GM19240 (cell line): ENCODE measurements around the gene PAH.

Experiments used
- DNase-seq: peaks from one replicate; pipeline ENCODE4 v3.0.0; 2011; ENCODE audit warnings: low spot score; ENCODE audit not compliant: insufficient read length

Gene PAH

GRCh38 chr12:102917026-102917787 lies at the start of gene PAH:
Gene PAH, minus strand, starts transcription at chr12:102917244. Its CDS starts 114 bp downstream, at chr12:102917130.
- DNase-seq, result no peak

DNA sequence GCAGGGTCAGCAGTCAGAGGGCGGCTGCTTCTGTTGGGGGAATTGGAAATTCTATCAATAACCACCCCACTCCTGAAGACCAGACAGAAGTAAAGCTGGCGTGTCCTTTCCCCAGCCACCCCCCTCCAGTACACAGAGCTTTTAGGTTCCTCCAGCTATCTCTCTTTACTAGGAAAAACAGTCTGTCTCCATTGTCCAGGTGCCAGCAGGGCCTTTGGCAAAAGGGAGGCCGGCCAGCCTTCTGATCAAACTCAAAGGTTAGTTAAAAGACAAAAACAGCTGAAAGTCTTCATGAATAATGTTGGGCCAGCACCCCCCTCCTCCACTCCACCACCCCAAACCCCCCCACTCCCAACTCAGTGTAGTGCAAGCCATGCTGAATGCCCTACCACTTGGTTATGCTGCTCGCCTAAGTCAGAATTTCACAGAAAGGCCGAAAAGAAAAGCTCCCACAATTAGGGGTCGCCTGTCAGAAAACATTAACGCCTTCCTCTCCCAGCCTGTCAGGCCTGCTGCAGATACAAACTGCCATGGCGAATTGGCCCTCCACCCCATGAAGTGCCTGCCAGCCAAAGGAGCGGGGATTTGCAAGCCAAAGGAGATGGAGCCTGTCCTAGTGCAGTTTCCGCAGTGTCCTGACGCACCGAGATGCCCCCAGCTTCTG lies 49.3 kb upstream of the PAH start:
- no peak for DNase-seq

GRCh38 chr12:102965281-102966155 lies 48.5 kb upstream of the PAH start:
- DNase-seq, result no peak

- no peak for DNase-seq
Measured at GRCh38 chr12:102964872-102965271, 47.8 kb upstream of the PAH start.

DNA sequence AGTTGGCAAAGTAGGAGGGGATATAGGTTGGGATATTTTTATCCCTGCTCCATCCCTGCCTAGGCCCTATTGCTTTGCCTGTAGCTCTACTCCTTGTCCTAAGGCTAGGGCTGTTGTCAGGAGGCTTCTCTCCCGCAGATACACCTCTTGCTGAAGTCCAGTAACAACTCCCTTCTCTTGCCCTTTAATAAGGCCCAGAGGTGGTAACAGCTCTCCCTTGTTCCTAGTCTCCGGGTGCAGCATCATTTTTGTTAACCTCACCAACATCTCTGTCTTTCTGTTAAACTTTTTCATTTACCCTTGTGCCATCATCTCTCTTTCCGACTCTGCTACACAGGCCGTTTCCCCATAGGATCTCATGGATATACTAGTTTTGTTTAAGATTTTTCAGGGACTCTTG lies 46.8 kb upstream of the PAH start:
- no peak for DNase-seq

DNA sequence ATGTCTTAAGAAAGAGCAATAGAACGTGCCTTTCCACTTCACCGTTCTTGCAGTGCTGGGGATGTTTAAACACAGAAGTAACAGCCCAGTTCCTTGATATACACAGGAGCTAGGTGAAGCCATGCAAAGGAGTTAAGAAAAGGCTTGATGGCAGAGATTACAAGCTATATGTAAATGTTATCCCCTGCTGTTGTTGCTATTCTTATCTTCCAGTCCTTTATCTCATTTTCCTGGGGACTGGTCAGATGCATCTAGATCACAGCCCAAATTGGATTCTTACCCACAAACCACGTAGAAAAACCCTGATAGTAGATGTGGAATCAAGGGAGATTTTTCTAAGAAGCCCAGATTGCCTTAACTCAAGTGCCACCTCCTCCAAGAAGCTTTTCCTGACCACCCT lies 45.9 kb upstream of the PAH start:
- DNase-seq, result no peak

DNA sequence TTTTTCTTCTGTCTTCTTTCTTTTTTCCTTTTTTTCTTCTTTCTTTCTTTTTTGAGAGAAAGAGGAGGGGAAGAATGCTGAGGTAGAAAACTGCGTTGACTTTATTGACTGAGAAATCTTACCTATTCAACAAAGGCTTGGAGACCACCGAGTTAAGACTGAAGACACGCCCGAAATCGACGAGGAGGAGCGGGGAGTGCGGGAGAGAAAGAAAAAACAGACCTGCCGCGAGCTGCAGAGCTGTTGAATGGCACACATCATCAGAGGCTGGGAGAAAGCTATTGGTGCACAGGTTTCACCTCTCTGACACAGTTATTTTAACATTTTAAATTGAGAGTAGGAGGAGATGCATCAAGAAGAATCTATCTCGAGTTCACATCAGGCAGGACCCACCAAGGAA lies 45.5 kb upstream of the PAH start:
- DNase-seq, result no peak

DNA sequence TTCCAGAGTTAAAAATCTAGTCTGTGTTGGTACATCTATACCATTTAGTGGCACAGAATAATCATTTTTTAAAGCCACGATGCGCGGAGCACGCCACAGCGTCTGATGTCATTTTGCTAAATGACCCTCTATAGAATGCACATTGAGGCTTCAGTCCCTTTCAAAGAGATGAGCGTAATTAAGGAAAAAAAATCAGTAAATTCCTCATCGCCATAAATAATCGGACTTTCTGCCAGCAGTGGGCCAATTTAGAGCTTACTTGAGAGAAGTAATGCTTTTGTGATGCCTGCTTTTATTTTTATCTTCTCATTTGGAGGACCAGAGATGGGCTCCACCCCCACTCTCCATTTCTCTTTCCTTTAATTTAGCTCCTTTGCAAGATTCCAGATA lies 44.4 kb upstream of the PAH start:
- no peak for DNase-seq

DNA sequence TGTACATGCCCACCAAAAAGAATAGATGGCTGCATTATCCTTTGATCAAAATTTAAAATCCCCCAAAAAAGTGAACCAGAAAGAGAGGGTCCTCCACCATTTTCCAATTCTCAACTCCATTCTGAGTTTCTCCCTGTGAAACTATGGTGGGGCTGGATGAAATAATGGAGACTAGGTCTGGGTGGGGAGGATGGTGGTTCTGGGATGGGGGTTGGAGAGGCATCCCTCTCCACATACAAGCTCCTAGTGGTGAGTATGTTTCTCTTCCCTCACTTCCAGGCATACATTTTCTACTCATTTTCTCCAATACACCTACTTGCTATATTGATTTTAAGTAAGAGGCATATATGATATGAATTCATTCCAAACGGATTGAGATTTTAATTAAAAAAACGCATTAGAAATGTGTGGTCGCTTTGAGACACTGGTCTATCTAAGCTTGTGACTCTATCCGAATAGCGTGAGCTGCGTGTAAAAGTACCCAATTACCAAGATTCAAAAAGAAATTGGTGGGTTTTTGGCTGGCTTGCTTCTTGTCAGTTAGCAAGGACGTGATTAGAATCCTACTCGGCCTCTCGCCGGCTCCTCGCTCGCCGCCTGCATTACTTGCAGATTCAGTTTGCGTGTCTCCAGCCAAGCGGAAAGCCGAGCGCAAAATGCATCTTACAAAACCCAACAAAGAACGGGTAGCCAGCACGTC lies 43.9 kb upstream of the PAH start:
- no peak for DNase-seq

- DNase-seq, result no peak
Measured at GRCh38 chr12:102959391-102959790, 42.3 kb upstream of the PAH start.

- DNase-seq, result no peak
Measured at GRCh38 chr12:102958830-102959176, 41.8 kb upstream of the PAH start.

DNA sequence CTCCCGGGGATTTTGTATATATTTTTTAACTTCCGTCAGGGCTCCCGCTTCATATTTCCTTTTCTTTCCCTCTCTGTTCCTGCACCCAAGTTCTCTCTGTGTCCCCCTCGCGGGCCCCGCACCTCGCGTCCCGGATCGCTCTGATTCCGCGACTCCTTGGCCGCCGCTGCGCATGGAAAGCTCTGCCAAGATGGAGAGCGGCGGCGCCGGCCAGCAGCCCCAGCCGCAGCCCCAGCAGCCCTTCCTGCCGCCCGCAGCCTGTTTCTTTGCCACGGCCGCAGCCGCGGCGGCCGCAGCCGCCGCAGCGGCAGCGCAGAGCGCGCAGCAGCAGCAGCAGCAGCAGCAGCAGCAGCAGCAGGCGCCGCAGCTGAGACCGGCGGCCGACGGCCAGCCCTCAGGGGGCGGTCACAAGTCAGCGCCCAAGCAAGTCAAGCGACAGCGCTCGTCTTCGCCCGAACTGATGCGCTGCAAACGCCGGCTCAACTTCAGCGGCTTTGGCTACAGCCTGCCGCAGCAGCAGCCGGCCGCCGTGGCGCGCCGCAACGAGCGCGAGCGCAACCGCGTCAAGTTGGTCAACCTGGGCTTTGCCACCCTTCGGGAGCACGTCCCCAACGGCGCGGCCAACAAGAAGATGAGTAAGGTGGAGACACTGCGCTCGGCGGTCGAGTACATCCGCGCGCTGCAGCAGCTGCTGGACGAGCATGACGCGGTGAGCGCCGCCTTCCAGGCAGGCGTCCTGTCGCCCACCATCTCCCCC lies 41.2 kb upstream of the PAH start:
- no peak for DNase-seq

DNA sequence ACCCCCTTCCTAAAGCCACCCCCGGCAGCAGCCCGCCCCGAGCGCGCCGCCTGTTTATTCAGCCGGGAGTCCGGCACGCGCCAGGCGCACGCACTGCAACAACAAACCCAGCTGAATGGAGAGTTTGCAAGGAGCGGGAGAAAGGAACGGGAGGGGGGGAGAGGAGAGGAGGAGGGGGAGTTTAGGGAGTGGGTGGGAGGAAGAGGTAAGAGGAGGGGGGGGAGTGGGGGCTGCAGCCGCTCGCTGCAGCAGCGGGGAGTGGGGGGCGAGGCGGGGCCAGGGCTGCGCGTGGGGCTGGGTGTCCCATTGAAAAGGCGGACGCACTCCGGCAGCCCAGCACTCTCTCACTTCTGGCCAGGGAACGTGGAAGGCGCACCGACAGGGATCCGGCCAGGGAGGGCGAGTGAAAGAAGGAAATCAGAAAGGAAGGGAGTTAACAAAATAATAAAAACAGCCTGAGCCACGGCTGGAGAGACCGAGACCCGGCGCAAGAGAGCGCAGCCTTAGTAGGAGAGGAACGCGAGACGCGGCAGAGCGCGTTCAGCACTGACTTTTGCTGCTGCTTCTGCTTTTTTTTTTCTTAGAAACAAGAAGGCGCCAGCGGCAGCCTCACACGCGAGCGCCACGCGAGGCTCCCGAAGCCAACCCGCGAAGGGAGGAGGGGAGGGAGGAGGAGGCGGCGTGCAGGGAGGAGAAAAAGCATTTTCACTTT lies 40.5 kb upstream of the PAH start, which contains the start of gene ASCL1:
ASCL1 (plus strand) TSS at position 336 of the 712 bp plus-strand sequence. CDS start 571 bp downstream, outside the sequence.
- DNase-seq, result no peak

DNA sequence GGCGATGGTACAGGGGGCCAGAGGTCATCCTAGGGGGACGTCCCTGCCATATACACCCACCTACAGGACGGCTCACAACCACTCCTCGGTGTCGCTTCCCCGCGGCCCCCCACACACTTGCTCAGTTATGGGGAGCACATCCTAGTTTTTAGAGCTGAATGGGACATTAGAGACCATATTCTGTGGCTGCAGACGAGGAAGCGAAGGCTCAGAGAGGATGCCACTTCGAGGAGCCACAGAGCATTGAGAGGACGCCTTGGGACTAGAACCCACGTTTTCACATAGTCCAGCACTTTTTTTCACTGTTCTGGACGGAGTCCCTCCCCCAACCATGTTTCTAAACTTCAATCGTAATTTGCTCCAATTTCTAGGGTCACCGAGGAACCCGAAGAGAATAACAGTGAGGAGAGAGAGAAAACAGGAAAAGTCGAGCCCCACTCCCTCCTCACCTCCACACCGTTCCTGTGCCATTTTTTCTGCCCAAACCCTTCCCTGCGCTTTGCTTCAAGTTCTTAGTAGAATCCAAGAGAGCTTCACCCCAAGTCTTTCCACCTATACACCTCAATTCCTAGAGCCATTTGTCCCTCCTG lies 39.8 kb upstream of the PAH start:
- no peak for DNase-seq

- DNase-seq, result no peak
Measured at GRCh38 chr12:102955926-102956737, 39.1 kb upstream of the PAH start.

DNA sequence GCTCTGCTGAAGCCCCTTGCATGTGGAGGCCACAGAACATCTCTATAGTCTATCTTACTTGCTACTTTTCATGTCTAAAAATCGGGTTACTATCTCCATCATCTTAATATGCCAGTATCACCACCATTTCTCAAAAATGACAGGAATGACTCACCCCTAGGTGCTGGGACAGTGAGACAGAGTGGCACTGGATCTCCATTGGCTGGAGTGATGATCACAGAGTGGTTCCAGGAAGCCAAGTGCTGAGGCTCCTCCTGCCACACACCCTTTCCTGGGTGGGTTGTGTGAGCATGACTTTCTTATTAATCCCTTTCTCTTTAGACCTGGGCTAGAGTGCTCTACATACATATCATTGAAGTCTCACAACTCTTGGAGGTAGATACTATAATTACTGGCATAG lies 37.1 kb upstream of the PAH start:
- no peak for DNase-seq

DNA sequence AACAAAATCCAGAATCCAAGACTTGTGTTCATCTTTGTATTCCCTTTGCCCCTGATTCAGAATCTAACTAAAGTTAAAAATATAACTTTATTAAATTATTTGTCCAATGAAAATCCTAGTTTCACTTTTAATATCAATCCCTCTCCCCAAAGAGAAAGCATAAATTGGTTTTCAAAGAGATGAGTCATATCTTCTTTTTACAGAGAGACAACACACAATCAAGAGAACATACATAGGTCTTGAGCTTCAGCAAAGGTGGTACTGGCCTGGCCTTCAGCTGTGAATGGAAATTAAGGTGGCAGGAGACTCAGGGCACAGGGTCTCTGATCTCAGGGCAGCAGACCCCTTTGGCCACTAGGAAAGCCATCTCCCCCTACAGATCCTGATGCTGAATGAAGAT lies 36.2 kb upstream of the PAH start:
- DNase-seq, result no peak

DNA sequence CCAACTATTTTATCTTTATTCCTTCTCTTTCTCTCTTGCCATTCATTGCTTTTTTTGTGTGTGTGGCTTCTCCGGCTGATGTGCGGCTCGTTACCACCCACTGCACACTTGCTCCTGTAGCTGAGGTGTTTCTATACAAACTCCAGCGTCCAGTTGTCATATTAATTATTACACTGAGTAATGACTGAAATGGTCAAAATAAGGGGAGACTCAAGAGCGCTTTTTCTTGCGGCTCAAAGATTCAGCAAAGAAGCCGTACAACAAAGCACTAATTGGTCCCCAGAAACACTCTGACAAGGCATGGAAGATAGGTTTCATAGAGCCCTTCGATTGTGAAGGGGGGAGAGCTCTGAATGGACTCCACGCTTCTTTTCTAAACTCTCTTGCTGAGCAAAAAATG lies 34.8 kb upstream of the PAH start:
- DNase-seq, result no peak
